GM10847 (cell line): ENCODE data around the gene ZDHHC11B.

Experiments used
- POLR2A ChIP-seq: IDR thresholded peaks from 2 replicates; pipeline ENCODE4 v1.6.1; 2011; ENCODE audit not compliant: insufficient read length; ENCODE audit errors: extremely low read depth

Gene ZDHHC11B

DNA sequence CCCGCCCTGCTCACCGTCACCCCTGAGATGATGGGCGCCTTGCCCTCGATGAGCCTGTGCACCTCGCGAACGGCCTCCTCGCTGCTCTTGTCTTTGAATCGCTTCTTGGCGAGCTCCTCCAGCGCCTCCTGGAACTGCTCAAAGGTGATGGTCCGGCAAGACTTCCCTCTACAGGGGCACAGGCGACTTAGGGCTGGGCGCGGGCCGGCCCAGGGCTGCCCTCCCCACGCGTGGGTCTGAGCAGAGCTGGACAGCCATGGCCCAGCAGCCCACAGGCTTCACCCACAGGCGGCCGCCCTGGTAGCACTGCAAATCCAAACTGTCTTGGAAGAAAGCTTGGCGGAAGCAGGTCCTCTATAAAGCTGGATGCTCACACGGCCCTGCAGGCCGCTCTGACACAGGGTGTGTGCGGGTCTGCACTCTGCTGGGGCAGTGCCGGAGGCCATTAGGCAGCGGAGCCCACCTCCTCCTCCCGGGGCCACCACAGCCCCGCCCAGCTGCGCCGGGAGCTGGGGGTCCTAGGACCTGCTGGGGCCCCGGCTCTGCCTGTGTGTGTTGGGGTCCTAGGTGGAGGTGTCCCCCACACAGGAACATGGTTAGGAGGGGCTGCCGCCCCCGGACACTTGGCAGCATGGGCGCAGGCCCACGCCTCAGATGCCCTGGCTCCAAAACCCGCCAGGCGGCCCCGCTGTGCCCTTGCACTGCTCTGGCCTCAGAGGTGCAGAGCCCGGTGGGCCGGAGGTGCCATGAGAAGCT, 118.4 kb downstream of the ZDHHC11B start:
- no peak for TF ChIP-seq POLR2A

DNA sequence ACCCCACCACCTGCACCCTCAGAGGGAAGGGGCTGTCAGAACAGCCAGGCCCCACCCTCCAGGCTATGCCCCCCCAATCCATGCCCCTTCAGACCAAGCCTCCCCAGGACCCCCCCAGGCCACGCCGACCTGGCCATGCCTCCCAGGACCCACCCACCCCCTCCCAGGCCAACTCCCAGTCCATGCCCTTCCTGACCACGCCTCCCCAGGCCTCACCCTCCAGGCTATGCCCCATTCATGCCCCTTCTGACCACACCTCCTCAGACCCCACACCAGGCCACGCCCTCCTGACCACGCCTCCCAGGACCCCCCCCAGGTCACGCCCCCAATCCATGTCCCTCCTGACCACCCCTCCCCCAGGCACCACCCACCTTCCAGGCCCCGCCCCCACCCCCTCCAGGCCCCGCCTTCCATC, 119.0 kb downstream of the ZDHHC11B start:
- no peak for TF ChIP-seq POLR2A

DNA sequence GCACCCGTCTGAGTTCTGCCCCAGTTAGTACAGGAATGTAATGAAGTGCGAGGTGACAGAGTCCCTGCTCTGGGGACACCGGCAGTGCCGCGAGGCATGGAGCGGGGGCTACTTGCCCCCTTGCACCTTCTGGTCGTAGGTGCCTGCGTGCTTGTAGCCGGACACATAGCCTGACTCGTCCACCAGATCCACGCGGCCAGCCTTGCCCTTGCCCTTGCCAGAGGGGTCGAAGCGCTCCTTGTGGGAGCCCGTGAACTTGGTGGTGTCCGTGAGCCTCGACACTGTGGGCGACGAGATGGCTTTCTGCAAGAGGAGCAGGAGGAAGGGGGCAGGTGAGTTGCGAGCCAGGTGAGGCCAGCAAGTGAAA, 119.6 kb downstream of the ZDHHC11B start:
- no peak for TF ChIP-seq POLR2A

DNA sequence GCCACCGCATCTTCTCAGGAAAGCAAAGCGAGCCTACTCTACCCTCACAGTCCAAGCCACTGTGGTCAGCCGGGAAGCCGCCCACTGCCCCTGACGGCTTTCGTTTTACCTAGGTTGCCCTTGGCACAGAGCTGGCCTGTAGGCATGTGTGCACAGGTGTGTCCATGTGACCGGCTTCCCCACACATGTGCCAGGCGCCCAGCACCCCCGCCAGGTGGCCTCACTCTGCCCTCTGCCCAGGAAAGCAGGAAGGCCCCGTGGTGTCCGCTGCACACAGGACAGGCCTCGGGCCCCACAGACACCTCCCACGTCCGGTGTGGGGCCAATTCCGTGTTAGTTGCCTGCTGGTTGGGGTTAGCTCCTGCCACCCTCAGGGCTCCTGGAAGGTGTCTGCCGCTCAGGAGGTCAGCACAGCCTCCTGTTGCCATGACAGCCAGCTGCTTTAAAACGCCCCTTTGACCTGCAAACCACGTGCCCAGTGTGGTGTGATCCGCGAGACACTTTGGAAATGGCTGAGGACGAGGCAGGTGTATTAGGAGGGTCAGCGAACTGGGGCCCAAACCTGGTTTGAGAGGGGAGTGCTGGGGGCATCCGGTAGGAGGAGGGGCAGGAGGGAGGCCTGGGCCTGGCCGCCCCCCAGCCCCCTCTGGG, 120.1 kb downstream of the ZDHHC11B start:
- TF ChIP-seq POLR2A: no peak

DNA sequence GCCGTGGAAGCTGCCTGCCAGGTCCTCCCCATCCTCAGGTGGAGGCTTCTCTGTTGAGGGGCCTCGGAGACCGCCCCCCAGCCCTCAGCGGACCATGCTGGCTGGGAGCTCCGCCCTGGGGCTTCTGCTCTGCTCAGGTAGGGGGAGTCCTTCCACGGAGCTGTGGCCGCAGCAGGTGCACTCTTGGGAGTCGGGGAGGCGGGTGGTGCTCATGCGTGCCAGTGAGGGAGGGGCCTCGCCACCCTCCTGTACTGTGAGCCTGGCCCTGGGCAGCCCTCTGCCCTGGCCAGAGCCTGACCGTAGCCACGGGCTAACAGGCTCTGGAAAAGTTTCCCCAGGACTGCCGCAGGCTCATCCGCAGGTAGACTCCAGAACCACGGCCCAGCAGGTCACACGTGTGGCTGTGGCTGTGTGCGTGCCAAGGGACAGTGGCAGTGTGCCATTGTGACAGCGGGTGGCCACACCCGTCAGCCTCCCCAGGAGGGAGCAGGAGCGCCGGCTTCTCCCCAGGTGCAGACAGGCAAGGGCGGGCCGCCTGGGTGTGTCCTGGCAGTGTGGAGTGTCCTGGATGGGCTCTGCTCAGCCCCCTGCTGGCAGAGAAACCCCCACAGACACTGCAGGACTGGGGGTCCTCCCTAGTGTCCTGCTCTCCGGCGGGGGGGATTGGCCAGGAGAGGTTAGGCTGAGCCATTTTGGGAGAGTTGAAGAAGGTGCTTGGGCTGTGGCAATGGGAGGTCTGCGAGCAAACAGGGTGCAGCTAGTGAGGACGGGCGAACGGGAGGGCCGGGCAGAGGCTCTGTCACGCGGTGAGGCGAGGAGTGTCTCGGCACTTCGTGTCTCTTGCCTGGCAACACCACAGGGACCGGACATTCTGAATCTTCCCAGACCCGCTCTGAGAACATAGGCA, 120.8 kb downstream of the ZDHHC11B start:
- TF ChIP-seq POLR2A: no peak

DNA sequence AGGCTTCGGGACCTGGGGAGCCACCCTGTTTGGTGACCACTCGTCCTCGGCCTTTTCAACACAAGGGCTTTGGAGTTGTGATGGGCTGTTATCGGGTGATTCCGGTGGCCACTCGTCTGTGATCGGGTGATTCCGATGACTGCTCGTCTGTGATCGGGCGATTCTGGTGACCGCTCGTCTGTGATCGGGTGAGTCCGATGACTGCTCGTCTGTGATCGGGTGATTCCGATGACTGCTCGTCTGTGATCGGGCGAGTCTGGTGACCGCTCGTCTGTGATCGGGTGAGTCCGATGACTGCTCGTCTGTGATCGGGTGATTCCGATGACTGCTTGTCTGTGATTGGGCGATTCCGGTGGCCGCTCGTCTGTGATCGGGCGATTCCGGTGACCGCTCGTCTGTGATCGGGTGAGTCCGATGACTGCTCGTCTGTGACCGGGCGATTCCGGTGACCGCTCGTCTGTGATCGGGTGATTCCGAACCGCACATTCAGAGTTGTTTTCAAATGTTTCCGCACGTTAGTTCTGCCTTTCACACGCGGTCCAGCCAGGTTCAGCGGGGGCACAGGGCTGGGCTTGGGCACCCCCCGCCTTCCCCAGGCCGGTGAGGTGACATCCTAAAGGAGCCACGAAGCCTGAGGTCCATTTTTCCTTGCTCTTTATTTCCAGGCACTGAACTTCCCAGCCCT, 121.6 kb downstream of the ZDHHC11B start:
- TF ChIP-seq POLR2A: no peak

DNA sequence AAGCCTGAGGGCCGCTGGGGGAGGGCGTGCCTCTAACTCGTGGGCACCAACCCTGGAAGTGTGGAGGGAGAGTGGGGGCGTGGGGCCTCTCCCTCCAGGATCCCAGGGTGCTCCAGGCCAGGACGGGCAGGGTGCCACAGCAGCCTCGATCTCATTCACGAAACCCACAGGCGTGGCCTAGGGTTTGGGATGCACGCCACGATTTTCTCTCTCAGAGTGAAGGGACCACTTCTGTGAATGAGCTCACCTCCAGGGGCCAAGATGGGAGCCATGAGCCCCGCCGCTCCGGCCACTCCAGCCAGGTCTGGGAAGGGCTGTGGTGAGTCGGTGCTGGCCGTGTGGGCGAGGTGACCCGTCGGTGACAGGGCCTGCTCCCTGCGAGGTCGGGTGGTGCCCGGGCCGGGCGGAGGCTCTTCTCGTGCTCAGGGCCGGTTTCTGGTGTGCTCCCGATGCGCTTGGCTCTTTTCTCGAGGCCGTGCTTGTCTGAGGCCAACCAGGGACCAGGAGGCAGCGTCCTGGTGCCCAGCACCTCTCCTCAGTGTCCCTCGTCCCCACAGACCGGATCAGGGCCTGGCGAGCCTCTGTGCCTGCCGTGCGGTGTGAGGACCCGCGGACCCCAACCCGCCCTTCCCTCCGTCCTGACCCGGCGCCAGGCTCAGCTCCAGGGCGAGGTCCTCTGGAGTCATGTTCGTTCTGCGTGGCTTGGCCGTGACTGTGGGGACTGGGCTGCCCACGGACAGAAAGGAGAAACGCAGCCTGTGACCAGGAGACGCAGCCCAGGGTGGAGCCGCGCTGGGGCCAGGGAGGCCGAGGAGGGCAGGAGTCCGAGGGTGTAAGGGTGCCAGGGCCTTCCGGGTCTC, 122.4 kb downstream of the ZDHHC11B start:
- TF ChIP-seq POLR2A: no peak

DNA sequence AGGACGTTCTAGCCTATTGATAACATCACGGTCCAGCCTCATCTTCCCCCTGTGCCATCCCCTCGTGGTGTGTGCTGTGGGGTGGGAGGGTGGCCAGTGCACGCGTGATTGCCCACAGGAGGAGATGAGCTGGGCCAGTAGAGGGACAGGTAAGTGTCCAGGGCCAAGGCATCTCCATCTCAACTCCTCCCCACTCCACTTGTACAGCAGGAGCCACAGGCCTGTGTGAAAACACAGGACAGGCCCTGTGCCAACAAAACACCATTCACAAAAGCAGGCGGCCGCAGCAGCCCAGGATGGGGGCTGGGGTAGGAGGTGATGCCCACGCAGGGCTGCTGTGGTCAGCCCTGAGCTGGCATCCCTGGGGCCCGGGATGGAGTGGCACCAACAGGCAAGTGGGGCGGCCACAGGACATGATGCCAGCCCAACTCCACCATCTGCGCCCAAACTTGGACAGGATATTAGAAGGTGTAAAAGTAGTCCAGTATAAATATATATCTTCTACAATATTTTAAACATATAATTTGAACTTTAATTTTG, 124.0 kb downstream of the ZDHHC11B start:
- no peak for TF ChIP-seq POLR2A
